Inflammatory macrophage (primary cell): ENCODE results near the gene LRRFIP2.
"Not testable (repeated sequence)": the region's sequence is repeated elsewhere in the genome, so short reads cannot be mapped to it uniquely, and the experiment has no call there.

Experiments used
- DNase-seq, 2 donors: peaks; one replicate each; pipeline ENCODE4 v3.0.0-alpha.2; 2020 to 2022
- total RNA-seq, 18 experiments: gene quantifications; one replicate each; lab custom pipeline; 2026; ENCODE audit warnings: mixed read lengths in 6 of 18, inconsistent platforms in 2 of 18; lab: John Stamatoyannopoulos, UW

Gene LRRFIP2
- total RNA-seq: 28.9 to 108 (median 55.0) reads per million in 18 experiments

DNA sequence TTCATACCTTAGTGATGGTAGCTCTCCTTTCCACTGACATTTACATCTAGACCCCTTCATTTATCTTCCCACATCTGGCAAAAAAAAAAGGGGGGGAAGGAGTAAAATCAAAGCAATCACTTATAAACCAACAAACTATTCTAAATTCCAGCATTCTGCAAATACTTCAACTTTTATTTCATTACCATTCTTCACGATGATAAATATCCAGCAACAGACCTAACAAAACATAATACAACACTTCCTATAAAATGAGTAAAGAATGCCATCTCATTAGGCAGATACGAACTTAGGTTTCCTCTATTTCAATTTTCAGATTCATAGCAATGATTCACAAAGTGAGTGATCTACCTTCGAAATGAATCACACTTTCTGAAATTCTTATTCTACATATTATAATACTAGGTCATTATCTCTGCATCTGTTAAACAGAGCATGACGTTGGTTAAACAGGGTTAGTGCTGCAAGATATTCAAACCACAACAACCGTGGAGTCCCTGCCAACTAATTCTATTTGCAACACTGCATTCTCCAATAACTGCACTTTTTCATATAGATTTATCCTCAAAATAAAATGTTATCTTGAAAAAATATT lies at the start of gene LRRFIP2:
LRRFIP2 (minus strand) TSS at position 51 of the 595 bp plus-strand sequence. CDS start 25,599 bp downstream, outside the sequence.
- DNase-seq: peak; percentile 2 to 11

GRCh38 chr3:37223576-37223975 lies 49.2 kb upstream of the LRRFIP2 start:
- DNase-seq: no peak

- DNase-seq: peak; percentile 2 to 10
Measured at GRCh38 chr3:37223141-37223558, 48.8 kb upstream of the LRRFIP2 start.

DNA sequence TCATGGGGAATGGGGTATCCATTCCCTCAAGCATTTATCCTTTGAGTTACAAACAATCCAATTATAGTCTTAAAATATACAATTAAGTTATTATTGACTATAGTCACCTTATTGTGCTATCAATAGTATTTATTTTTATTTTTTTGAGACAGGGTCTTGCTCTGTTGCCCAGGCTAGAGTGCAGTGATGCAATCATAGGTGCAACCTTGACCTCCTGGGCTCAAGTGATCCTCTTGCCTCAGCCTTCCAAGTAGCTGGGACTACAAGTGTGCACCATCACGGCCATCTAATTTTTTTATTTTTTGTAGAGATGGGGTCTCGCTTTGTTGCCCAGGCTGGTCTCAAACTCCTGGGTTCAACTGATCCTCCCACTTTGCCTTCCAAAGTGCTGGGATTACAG lies 48.2 kb upstream of the LRRFIP2 start:
- not testable (repeated sequence) for DNase-seq

DNA sequence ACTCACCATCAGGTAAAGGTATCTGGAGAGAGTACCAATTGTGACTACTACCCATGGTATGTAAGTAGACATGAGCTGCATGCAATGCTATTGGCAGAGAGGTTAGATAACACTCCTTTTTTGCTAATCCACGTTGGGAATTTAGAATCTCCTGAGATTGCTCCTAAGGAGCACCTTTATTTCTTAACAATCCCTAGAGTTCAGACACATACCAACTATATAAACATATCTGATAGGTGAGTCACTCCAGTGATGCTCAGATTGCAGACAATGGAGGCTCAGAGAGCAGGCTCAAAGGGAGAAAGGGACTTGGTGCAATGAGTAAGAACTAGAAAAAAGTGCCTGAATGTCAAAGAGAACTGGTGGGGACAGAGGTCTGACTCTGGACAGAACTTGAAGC lies 47.0 kb upstream of the LRRFIP2 start:
- DNase-seq: no peak

GRCh38 chr3:37219266-37219665 lies 44.9 kb upstream of the LRRFIP2 start:
- DNase-seq: no peak

DNA sequence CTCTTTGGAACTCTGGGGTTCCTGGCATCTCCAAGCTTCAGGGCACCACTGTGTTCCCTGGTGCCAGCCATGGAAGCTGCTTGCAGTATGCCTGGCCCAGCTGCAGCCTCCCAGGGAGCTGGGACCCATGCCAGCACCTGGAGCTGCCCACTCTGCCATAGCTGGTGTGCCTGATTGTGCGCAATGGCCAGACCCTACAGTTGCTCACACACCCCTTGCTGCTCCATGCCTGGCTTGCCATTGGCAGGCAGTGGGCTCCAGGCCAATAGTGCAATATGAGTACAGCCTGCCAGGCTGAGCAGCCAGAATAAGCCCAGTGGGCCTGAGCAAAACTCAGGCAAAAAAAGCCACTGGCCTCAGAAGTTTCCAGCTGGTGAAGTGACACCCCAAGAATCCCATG lies 43.8 kb upstream of the LRRFIP2 start:
- DNase-seq: no peak

DNA sequence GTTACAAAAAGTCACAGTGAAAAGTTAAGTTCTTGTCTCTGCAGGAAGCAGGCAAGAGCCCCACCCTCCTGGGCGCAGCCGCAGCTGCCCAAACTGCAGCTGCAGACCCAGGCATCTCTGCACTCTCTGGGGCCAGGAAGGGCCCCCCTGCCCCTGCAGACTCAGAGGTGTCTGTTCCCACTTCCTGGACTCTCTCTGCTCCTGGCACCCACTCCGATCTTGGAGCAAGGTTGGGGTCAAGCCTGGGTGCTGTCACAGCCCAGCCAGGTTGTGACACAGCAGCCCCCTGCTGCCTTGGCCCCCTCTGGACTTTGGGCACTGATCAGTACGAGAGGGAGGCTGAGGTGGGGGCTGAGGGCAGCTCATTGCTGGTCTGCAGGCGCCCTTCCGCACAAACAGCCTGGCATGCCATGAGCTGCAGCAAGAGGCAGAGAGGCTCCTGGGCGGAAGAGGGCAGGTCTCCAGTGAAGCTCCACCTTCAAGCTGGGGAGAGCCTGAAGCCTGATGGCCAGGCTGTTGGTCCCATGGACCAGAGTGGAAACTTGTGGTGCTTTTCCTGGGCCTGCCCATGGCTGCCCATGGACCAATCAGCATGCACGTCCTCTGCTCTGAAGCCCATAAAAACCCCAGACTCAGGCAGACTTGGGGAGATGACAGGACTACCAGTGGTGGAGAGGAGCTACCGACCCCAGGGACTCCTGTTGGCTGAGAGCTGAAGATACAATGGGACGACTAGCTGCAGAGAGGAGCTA lies 42.9 kb upstream of the LRRFIP2 start:
- DNase-seq: no peak

GRCh38 chr3:37216597-37217097 lies 42.3 kb upstream of the LRRFIP2 start:
- DNase-seq: no peak

GRCh38 chr3:37214076-37214475 lies 39.7 kb upstream of the LRRFIP2 start:
- DNase-seq: no peak

DNA sequence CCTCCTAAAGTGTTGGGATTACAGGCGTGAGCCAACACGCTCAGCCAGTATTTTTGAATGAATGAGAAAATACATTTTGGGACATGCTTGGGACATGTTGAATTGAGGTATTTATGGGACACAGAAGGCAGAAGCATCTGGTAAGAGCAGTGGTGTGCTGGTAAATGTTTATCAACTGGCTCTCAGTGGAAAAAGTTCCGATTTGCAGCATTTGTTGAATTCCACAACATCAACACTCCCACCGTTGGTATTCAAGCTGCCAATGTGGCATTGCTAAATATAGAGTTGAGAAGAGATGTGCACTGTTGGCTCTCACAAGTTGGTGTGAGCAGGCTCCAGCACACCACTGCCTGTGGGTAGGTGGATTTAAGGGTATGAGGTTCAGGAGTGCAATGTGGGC lies 35.8 kb upstream of the LRRFIP2 start:
- no peak for DNase-seq

- not testable (repeated sequence) for DNase-seq
Measured at GRCh38 chr3:37208576-37208975, 34.2 kb upstream of the LRRFIP2 start.

DNA sequence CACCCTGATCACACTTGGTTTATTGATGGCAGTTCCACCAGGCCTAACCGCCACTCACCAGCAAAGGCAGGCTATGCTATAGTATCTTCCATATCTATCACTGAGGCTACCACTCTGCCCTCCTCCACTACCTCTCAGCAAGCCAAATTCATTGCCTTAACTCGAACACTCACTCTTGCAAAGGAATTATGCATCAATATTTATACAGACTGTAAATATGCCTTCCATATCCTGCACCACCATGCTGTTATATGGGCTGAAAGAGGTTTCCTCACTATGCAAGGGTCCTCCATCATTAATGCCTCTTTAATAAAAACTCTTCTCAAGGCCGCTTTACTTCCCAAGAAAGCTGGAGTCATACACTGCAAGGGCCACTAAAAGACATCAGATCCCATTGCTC lies 33.6 kb upstream of the LRRFIP2 start:
- not testable (repeated sequence) for DNase-seq

DNA sequence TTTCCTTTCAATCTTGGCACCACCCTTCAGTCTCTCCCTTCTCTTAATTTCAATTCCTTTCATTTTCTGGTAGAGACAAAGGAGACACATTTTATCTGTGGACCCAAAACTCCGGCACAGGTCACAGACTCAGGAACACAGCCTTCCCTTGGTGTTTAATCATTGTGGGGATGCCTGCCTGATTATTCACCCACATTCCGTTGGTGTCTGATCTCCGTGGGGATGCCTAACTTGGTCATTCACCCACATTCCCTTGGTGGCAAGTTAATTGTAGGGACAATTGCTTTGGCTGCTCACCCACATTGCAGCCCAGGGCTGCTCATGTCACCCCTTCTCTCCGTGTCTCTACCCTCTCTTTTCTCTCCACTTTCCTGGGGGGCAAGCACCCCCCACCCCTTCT lies 31.7 kb upstream of the LRRFIP2 start:
- not testable (repeated sequence) for DNase-seq

- no peak for DNase-seq
Measured at GRCh38 chr3:37204314-37204713, 29.9 kb upstream of the LRRFIP2 start.

DNA sequence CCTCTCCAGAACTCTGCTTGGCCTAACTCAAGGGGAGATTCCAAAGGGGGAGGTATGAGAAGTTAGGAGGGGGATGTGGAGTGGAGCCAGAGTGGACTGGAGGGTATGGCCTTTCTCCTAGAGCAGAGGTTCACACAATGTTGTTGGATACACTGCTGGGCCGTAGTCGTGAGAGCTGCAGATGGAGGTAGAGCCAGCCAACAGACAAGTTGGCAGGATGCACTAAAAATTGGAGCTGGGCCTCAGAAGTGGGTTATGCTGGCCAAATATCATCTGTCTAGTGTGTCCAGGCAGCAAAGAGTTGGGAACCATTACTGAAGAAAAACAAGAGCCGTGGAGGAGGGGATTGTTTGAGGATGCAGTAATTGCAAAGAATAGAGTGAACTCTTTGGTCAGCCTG lies 27.7 kb upstream of the LRRFIP2 start:
- no peak for DNase-seq

GRCh38 chr3:37200141-37200540 lies 25.8 kb upstream of the LRRFIP2 start:
- DNase-seq: no peak

GRCh38 chr3:37198996-37199395 lies 24.6 kb upstream of the LRRFIP2 start:
- DNase-seq: no peak

- DNase-seq: no peak
Measured at GRCh38 chr3:37198547-37198946, 24.2 kb upstream of the LRRFIP2 start.

DNA sequence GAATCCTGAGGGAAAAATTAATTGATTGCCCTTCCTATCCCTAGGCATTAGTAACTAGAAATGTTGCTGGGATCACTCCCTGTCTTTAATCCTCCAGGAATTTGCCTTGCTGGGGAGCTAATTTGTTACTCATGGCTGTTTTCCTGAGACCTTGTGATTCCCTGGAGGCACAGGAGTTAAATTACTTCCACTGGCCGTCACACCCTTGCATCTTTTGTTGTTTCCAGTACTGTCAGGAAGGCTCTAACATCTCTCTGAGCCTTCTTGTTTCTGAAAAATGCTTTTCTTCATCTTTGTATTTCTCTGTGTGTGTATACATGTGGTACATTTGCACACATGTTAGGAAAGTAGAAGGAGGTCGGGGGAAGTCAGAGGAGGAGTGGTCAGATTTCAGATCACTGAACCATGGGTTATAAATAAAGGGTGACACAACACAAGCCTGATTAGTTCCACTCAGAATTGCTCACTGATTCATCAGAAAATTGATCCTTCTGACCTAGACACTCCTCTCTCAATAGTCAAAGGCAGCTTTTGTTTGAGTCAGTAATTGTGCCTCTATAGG lies 23.5 kb upstream of the LRRFIP2 start:
- DNase-seq: no peak

DNA sequence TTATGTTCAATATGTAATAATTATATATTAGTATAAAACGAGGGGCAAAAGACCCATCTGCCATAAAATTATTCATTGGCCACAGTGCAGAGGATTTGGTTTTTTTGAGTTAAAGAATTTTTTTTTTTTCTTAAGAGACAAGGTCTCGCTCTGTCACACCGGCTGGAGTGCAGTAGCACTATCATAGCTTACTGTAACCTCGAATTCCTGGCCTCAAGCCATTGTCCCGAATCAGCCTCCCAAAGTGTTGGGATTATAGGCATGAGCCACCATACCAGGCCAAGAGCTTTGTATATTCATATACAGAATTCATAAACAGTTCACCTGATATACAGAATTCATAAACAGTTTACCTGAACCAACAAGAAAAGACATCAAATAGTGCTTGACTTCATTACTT lies 20.2 kb upstream of the LRRFIP2 start:
- DNase-seq: no peak

GRCh38 chr3:37190667-37191066 lies 16.3 kb upstream of the LRRFIP2 start:
- DNase-seq: no peak

DNA sequence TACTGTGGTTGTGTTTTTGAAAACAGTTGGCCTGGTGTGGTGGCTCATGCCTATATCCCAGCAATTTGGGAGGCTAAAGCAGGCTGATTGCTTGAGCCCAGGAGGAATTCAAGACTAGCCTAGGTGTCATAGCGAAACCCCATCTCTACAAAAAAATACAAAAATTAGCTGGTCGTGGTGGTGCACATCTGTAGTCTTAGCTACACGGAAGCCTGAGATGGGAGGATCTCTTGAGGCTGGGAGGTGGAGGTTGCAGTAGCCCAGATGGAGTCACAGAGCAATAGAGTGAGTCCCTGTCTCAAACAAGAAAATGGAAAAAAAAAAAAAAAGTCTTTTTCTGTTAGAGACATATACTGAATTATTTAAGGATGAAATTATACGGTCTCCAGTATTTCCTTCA lies 14.7 kb upstream of the LRRFIP2 start:
- DNase-seq: no peak

- DNase-seq: no peak
Measured at GRCh38 chr3:37183976-37184375, 9.6 kb upstream of the LRRFIP2 start.
